B cell (primary cell): Measurements from ENCODE around the gene MED15. TPM values are rescaled to one million over a fixed set of nuclear protein-coding genes. Genes with fewer than 3 reads are reported as not detected.

Experiments used
- ATAC-seq: fragments of 200-7000 bp; cut with Tn5 transposase; one replicate; pipeline ENCODE4 v1.10.0; 2021; ENCODE audit warnings: low read depth, mild to moderate bottlenecking, moderate number of reproducible peaks, moderate library complexity
- CTCF ChIA-PET: fragments of 350-600 bp; sonication (Branson Sonifier 250); formaldehyde crosslinking; loops from one replicate; lab custom pipeline; 2021; ENCODE audit warnings: antibody characterized with exemption, inconsistent platforms; lab: Charles Lee
- POLR2A ChIA-PET: fragments of 350-600 bp; sonication (Branson Sonifier 250); formaldehyde crosslinking; loops from one replicate; lab custom pipeline; 2021; ENCODE audit warnings: antibody characterized with exemption; lab: Charles Lee
- DNase-seq: peaks from one replicate; pipeline ENCODE4 v3.0.0; 2013
- H2AFZ ChIP-seq: 2 replicates; pipeline ENCODE4 v1.6.1; 2012; ENCODE audit warnings: mild to moderate bottlenecking, low read depth, low read length; ENCODE audit not compliant: insufficient read depth, poor library complexity, severe bottlenecking
- H3K27ac ChIP-seq, 2 donors: 1 replicate in 1 of 2; 2 replicates in 1 of 2; pipeline ENCODE4 v1.5.1; 2012 to 2013; ENCODE audit warnings: low read length in 2 of 2, mild to moderate bottlenecking in 2 of 2, moderate library complexity in 1 of 2
- H3K27me3 ChIP-seq, 4 experiments: fragments of 200-600 bp in 1 of 4; sonication (generic) in 1 of 4; replicated peaks in 1 of 4; 1 replicate in 2 of 4; 2 replicates in 2 of 4; pipeline versions ENCODE4 v1.6.1 to v1.7.0; 2013 to 2016; ENCODE audit warnings: low read length in 3 of 4, mild to moderate bottlenecking in 2 of 4, mixed read lengths in 1 of 4, moderate library complexity in 1 of 4; ENCODE audit not compliant: insufficient read depth in 4 of 4, control insufficient read depth in 3 of 4; ENCODE audit errors: control extremely low read depth in 1 of 4
- H3K36me3 ChIP-seq, 2 experiments: replicated peaks in 1 of 2; 1 replicate in 1 of 2; 2 replicates in 1 of 2; pipeline versions ENCODE4 v1.6.1 to v1.7.1; 2013; ENCODE audit warnings: low read length in 1 of 2; ENCODE audit not compliant: insufficient read depth in 2 of 2, control insufficient read depth in 1 of 2; ENCODE audit errors: control extremely low read depth in 1 of 2, extremely low read depth in 1 of 2
- H3K4me1 ChIP-seq, 2 donors: fragments of 200-600 bp in 1 of 2; sonication (generic) in 1 of 2; 1 replicate in 1 of 2; 2 replicates in 1 of 2; pipeline versions ENCODE4 v1.5.1 to v1.6.1; 2013 to 2017; ENCODE audit warnings: low read length in 2 of 2; ENCODE audit not compliant: control insufficient read depth in 2 of 2, insufficient read depth in 2 of 2
- H3K4me2 ChIP-seq: replicated peaks from 2 replicates; pipeline ENCODE3; 2012; ENCODE audit warnings: mild to moderate bottlenecking, low read depth, low read length; ENCODE audit not compliant: poor library complexity, severe bottlenecking
- H3K4me3 ChIP-seq, 5 experiments: fragments of 200-600 bp in 1 of 5; sonication (generic) in 1 of 5; 1 replicate in 3 of 5; 2 replicates in 2 of 5; pipeline versions ENCODE4 v1.5.1 to v1.7.0; 2011 to 2016; ENCODE audit warnings: low read length in 4 of 5, mild to moderate bottlenecking in 4 of 5, low read depth in 2 of 5, control low read depth in 1 of 5, moderate library complexity in 1 of 5; ENCODE audit not compliant: insufficient read depth in 1 of 5; ENCODE audit errors: control extremely low read depth in 1 of 5, extremely low read depth in 1 of 5
- H3K79me2 ChIP-seq: fragments of 200-600 bp; sonication (generic); one replicate; pipeline ENCODE4 v1.6.0; 2016; ENCODE audit warnings: low read length; ENCODE audit not compliant: control insufficient read depth, insufficient read depth
- H3K9ac ChIP-seq: fragments of 200-600 bp; sonication (generic); 2 replicates; pipeline ENCODE4 v1.6.1; 2017; ENCODE audit warnings: mild to moderate bottlenecking, low read length, moderate library complexity
- H3K9me3 ChIP-seq, 3 donors: one replicate each; pipeline versions ENCODE4 v1.6.1 to v1.7.1; 2013; ENCODE audit warnings: low read length in 2 of 3; ENCODE audit not compliant: control insufficient read depth in 2 of 3, insufficient read depth in 1 of 3; ENCODE audit errors: control extremely low read depth in 1 of 3
- H4K20me1 ChIP-seq: 2 replicates; pipeline ENCODE4 v1.6.0; 2012; ENCODE audit warnings: mild to moderate bottlenecking, low read length; ENCODE audit not compliant: insufficient read depth, control insufficient read depth, poor library complexity, severe bottlenecking
- H3K27ac Mint-ChIP-seq: one replicate; pipeline ENCODE4 v1.8.0; 2021; ENCODE audit warnings: mixed read lengths
- H3K27me3 Mint-ChIP-seq: one replicate; pipeline ENCODE4 v1.8.0; 2021; ENCODE audit warnings: mixed read lengths
- H3K4me1 Mint-ChIP-seq: one replicate; pipeline ENCODE4 v1.8.0; 2021; ENCODE audit warnings: mixed read lengths
- H3K4me3 Mint-ChIP-seq: one replicate; pipeline ENCODE4 v1.8.0; 2021; ENCODE audit warnings: mixed read lengths
- H3K9me3 Mint-ChIP-seq: one replicate; pipeline ENCODE4 v1.8.0; 2022; ENCODE audit warnings: mixed read lengths; ENCODE audit not compliant: insufficient read depth
- CTCF ChIP-seq: fragments of 200-600 bp; IDR thresholded peaks from one replicate; pipeline ENCODE4 v1.8.0; 2022; ENCODE audit warnings: antibody characterized with exemption, mild to moderate bottlenecking
- EZH2 ChIP-seq: IDR thresholded peaks from 2 replicates; pipeline ENCODE4 v1.6.1; 2012; ENCODE audit warnings: borderline replicate concordance, low read depth, mild to moderate bottlenecking, moderate library complexity, low read length; ENCODE audit not compliant: insufficient read depth, poor library complexity, severe bottlenecking
- WGBS: methylation state at CpG from one replicate; pipeline ENCODE4 v1.1.5; 2013; ENCODE audit warnings: missing lambda C conversion rate; ENCODE audit not compliant: insufficient coverage; 5-methylcytosine and 5-hydroxymethylcytosine counted together
- intact Hi-C: fragments of 100-400 bp; cut with micrococcal nuclease; formaldehyde crosslinking; loops from one replicate; pipeline ENCODE4 v1.10.0; 2022
- polyA plus RNA-seq: library from polyadenylated mRNA; depleted of rRNA; stranded (reverse); fragments of >200 nt; gene quantifications from 2 replicates; pipeline ENCODE4 v1.2.3, GENCODE V29; 2012
- total RNA-seq, 2 donors: library from RNA; stranded (reverse); fragments of 120-200 nt in 1 of 2; gene quantifications; 1 replicate in 1 of 2; 2 replicates in 1 of 2; pipeline versions ENCODE4 v1.2.3 to v1.2.4, GENCODE V29; 2013 to 2022

The MED15 gene
- total and polyA plus RNA-seq, 2 donors (not counting 1 experiment from before 2014, with no cell fraction given): 109 to 134 TPM

- no peak overlapping the region for H3K27ac ChIP-seq
- DNase-seq (no peak), ATAC-seq (no peak)
- no peak overlapping the region for H3K9ac ChIP-seq
- no peaks in the 10 kb centered on the region for H3K9me3 ChIP-seq
- peaks cover 55% of the 10 kb centered on the region for H4K20me1 ChIP-seq
- ChIA-PET CTCF (no interaction called here), POLR2A (no interaction called here)
- H3K4me1 Mint-ChIP-seq: peaks cover 41% of the 10 kb centered on the region
- H2AFZ ChIP-seq: no peak overlapping the region
- H3K4me3 ChIP-seq: no peak overlapping the region
- H3K4me3 Mint-ChIP-seq: no peak overlapping the region
- no CpG with 5 or more reads among the region's 1 CpG for WGBS
- H3K27me3 ChIP-seq: no peaks in the 10 kb centered on the region
- TF ChIP-seq EZH2 (no peak), CTCF (no peak)
- H3K36me3 ChIP-seq: peaks cover 3 to 17% of the 10 kb centered on the region in 2 experiments
- H3K4me2 ChIP-seq: no peak overlapping the region
- intact Hi-C loops: no loop called here
- no peaks in the 10 kb centered on the region for H3K27me3 Mint-ChIP-seq
- H3K79me2 ChIP-seq: peaks cover 64% of the 10 kb centered on the region
- peaks cover 10 to 14% of the 10 kb centered on the region in 2 donors for H3K4me1 ChIP-seq
- H3K27ac Mint-ChIP-seq: no peak overlapping the region
- no peaks in the 10 kb centered on the region for H3K9me3 Mint-ChIP-seq
Measured at GRCh38 chr22:20490941-20491307, 16.5 kb upstream of the MED15 start.

- Histone ChIP-seq H3K9me3 (no peaks in the 10 kb centered on the region), H4K20me1 (peaks cover 55% of the 10 kb centered on the region), H3K79me2 (peaks cover 68% of the 10 kb centered on the region), H3K4me2 (no peak overlapping the region), H2AFZ (no peak overlapping the region), H3K4me3 (no peak overlapping the region), H3K4me1 (peaks cover 10 to 19% of the 10 kb centered on the region in 2 donors), H3K27ac (no peak overlapping the region), H3K36me3 (peaks cover 1 to 17% of the 10 kb centered on the region in 2 experiments), H3K9ac (no peak overlapping the region), H3K27me3 (no peaks in the 10 kb centered on the region)
- Mint-ChIP-seq H3K27ac (no peak overlapping the region), H3K4me1 (peaks cover 38% of the 10 kb centered on the region), H3K4me3 (no peak overlapping the region), H3K9me3 (no peaks in the 10 kb centered on the region), H3K27me3 (no peaks in the 10 kb centered on the region)
- ATAC-seq (no peak), DNase-seq (no peak)
- 100% methylated on average over 1 of the region's 2 CpGs for WGBS
- no peak for TF ChIP-seq EZH2
- TF ChIP-seq CTCF: no peak
- CTCF ChIA-PET: interaction anchor here (1.0 kb wide), 1 partner anchor 73 kb away, joined by 3 read pairs; no protein-coding TSS in a partner anchor
- intact Hi-C loops: no loop called here
- POLR2A ChIA-PET: no interaction called here
Measured at GRCh38 chr22:20491346-20491745, 16.1 kb upstream of the MED15 start.
